Activated naive CD4-positive, alpha-beta T cell treated with anti-CD3 and anti-CD28 coated beads, Interleukin-2, amount 50 U/mL, for 24 hours (primary cell): ENCODE results near the gene FECH.
"Not testable (repeated sequence)": the region's sequence is repeated elsewhere in the genome, so short reads cannot be mapped to it uniquely, and the experiment has no call there.

Source experiments
- H3K27ac Mint-ChIP-seq: one replicate; pipeline ENCODE4 v1.8.0; 2021; ENCODE audit warnings: mild to moderate bottlenecking, mixed read lengths
- H3K27me3 Mint-ChIP-seq: one replicate; pipeline ENCODE4 v1.8.0; 2021; ENCODE audit warnings: mixed read lengths
- H3K36me3 Mint-ChIP-seq: one replicate; pipeline ENCODE4 v1.8.0; 2021; ENCODE audit warnings: mixed read lengths
- H3K4me1 Mint-ChIP-seq: one replicate; pipeline ENCODE4 v1.8.0; 2021; ENCODE audit warnings: mixed read lengths
- H3K4me3 Mint-ChIP-seq: one replicate; pipeline ENCODE4 v1.8.0; 2021; ENCODE audit warnings: mild to moderate bottlenecking, mixed read lengths
- H3K9me3 Mint-ChIP-seq: one replicate; pipeline ENCODE4 v1.8.0; 2021; ENCODE audit warnings: mixed read lengths

Gene FECH

GRCh38 chr18:57522348-57522747, 64.2 kb downstream of the FECH start:
- not testable (repeated sequence) for H3K36me3 Mint-ChIP-seq, H3K27ac Mint-ChIP-seq, H3K9me3 Mint-ChIP-seq, H3K4me1 Mint-ChIP-seq, H3K4me3 Mint-ChIP-seq
- peaks cover 11% of the 10 kb centered on the region for H3K27me3 Mint-ChIP-seq

DNA sequence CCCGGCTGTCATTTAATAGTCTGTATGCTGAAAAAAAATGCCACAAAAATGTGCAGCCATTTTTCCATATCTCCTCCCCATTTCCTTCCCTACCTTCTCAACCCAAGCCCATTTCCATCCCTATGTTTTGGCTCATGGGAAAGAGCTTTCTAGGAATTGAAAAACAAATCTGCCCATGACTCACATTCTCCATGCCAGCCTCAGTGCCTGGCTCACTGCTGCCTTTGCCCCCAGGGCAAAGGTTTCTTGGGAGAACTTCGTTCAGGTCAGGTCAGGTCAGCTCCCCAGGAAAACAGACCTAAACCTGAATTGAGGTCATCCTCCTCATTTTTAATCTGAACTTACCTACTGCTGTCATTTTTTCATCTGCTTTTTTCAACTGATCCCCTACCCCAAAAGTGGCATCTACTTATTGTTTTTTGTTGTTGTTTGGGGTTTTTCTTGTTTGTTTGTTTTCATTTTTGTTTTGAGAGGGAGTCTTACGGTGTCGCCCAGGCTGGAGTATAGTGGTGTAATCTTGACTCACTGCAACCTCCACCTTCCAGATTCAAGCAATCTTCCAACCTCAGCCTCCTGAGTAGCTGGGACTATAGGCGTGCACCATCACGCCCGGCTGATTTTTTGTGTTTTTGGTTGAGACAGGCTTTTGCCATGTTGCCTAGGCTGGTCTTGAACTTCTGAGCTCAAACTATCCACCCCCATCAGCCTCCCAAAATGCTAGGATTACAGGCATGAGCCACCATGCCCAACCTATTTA, 66.7 kb downstream of the FECH start:
- Mint-ChIP-seq H3K4me1 (peaks cover 6% of the 10 kb centered on the region), H3K4me3 (no peak overlapping the region), H3K36me3 (no peaks in the 10 kb centered on the region), H3K9me3 (no peaks in the 10 kb centered on the region), H3K27me3 (peaks cover 15% of the 10 kb centered on the region), H3K27ac (peak overlapping the region; percentile 37)

- H3K4me1 Mint-ChIP-seq, result peaks cover 6% of the 10 kb centered on the region
- no peaks in the 10 kb centered on the region for H3K36me3 Mint-ChIP-seq
- no peak overlapping the region for H3K4me3 Mint-ChIP-seq
These were observed 68.0 kb downstream of the FECH start for GRCh38 chr18:57518533-57518932.

DNA sequence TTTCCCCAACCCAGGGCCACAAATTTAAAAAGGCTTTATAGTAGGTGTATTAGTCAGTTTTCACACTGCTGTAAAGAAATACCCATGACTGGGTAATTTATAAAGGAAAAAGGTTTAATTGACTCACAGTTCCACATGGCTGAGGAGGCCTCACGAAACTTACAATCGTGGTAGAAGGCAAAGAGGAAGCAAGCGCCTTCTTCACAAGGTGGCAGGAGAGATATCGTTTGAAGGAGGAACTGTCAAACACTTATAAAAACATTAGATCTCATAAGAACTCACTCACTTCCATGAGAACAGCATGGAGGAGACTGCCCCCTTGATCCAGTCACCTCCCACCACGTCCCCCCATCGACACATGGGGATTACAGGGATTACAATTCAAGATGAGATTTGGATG, 70.4 kb downstream of the FECH start:
- H3K4me3 Mint-ChIP-seq, result no peak overlapping the region
- H3K36me3 Mint-ChIP-seq, result no peaks in the 10 kb centered on the region
- no peaks in the 10 kb centered on the region for H3K9me3 Mint-ChIP-seq
- no peak overlapping the region for H3K27ac Mint-ChIP-seq
- peaks cover 15% of the 10 kb centered on the region for H3K27me3 Mint-ChIP-seq
- no peaks in the 10 kb centered on the region for H3K4me1 Mint-ChIP-seq

More at GRCh38 chr18:57518533-57518932, 68.0 kb downstream of the FECH start:
- no peak overlapping the region for H3K27ac Mint-ChIP-seq
- peaks cover 15% of the 10 kb centered on the region for H3K27me3 Mint-ChIP-seq
- H3K9me3 Mint-ChIP-seq, result no peaks in the 10 kb centered on the region

DNA sequence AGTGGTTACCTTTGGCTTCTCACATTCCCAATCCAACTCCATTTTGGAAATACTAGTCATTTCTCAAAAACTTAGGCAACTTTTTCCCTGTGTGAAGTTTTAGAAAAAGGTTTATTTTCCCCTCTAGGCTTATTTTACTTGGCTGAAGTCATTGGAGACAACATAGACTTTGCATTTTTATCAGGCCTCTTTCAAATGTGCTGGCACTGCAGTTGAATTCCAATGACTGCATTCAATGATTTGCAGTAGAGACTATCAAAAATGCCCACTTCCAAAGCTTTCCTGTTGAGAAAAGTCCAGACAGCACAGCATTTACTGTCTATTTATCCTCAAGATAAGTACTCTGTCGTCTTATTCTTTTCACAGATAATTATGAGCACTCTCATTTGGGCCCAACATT, 81.3 kb downstream of the FECH start:
- Mint-ChIP-seq H3K36me3 (no peaks in the 10 kb centered on the region), H3K4me3 (no peak overlapping the region), H3K27me3 (peaks cover 10% of the 10 kb centered on the region), H3K27ac (no peak overlapping the region), H3K4me1 (no peaks in the 10 kb centered on the region), H3K9me3 (no peaks in the 10 kb centered on the region)

- peaks cover 8% of the 10 kb centered on the region for H3K27me3 Mint-ChIP-seq
- H3K4me3 Mint-ChIP-seq, result no peak overlapping the region
- no peak overlapping the region for H3K27ac Mint-ChIP-seq
- H3K9me3 Mint-ChIP-seq, result no peaks in the 10 kb centered on the region
- H3K4me1 Mint-ChIP-seq, result no peaks in the 10 kb centered on the region
- no peaks in the 10 kb centered on the region for H3K36me3 Mint-ChIP-seq
These were observed 83.9 kb downstream of the FECH start for GRCh38 chr18:57502624-57503023.

DNA sequence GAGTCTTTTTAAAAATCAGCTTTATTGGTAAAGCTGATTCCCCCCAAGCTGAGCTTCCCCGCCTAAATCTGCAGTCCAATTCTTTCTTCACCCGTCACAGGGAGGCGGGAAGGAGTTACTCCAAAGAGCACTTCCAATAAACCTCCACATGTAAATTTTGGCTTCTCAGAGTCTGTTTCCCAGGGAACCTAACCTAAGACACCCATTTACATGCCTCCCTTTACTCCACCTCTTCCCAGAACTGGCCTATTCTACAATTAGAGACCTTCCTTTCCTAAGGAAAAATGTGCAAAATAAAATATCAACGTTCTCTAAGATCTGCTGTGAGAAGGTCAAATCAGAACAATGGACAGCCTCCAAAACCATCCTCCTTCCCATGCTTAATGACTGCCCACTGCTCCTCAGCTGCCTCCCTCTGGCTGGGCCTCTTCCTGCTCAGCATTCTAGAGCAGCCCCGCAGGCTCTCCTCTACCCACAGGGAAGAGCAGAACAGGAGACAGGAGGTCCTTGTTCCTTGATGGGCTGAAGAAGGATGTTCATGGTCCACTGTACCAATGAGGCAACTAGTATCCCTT, 87.7 kb downstream of the FECH start:
- no peaks in the 10 kb centered on the region for H3K9me3 Mint-ChIP-seq
- H3K27ac Mint-ChIP-seq, result no peak overlapping the region
- peaks cover 7% of the 10 kb centered on the region for H3K27me3 Mint-ChIP-seq
- no peaks in the 10 kb centered on the region for H3K4me1 Mint-ChIP-seq
- H3K36me3 Mint-ChIP-seq, result no peaks in the 10 kb centered on the region
- no peak overlapping the region for H3K4me3 Mint-ChIP-seq
